ENCODE measurements around the gene SLC35D3.

- TF ChIP-seq EZH2 (IDR thresholded peaks at IDR 0.05; ENCODE audit: borderline replicate concordance) (no peak), CTCF (IDR thresholded peaks at IDR 0.05; ENCODE audit: poor library complexity) (no peak)
These were observed 31.8 kb upstream of the SLC35D3 start for GRCh38 chr6:136890194-136890839.

Data from hepatocyte (in vitro differentiated cells).